NB4 (cell line): ENCODE results near the gene KRTAP5-2.

Source experiments
- POLR2A ChIP-seq: IDR thresholded peaks from 2 replicates; pipeline ENCODE4 v1.6.1; 2011; ENCODE audit warnings: mild to moderate bottlenecking; ENCODE audit not compliant: insufficient read length; ENCODE audit errors: extremely low read depth
- TF ChIP-seq, protein P1 (sequence below): IDR thresholded peaks from one replicate; pipeline ENCODE4 v1.5.1; 2012; ENCODE audit warnings: low read depth, low read length
- TF ChIP-seq, protein P2 (sequence below): IDR thresholded peaks from 2 replicates; pipeline ENCODE4 v1.6.1; 2011; ENCODE audit warnings: low read depth, low read length

DNA sequence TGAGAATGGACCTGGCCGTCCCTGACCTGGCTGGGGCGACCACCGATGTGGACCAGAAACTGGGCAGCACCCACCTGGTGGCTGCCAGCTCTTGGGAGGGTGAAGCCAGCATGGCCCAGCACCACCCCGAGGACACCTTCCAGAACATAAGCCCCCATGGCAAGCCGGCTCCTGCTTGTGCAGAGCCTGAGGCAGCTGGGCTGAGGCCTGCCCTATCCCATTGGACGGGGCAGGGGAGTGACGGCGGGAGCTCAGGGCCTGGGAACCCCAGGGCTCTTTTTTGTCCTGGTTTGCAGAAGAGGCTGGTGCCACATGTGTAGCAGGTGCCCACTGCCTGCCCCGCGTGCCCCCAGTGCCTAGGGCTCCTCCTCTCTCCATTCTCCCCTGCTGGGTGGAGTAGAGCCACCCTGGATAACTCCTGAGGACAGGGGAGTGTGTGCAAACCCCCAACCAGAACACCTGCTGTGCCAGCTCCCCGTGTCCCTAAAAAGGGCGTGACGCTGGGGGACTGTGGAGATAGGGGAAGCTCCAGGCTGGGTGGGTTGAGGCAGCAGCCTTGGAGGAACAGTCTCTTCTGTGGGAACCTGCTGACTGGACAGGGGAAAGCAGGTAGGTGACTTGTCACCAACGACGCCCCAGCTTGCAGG, 38.0 kb downstream of the KRTAP5-2 start:
- TF ChIP-seq, protein P1, sequence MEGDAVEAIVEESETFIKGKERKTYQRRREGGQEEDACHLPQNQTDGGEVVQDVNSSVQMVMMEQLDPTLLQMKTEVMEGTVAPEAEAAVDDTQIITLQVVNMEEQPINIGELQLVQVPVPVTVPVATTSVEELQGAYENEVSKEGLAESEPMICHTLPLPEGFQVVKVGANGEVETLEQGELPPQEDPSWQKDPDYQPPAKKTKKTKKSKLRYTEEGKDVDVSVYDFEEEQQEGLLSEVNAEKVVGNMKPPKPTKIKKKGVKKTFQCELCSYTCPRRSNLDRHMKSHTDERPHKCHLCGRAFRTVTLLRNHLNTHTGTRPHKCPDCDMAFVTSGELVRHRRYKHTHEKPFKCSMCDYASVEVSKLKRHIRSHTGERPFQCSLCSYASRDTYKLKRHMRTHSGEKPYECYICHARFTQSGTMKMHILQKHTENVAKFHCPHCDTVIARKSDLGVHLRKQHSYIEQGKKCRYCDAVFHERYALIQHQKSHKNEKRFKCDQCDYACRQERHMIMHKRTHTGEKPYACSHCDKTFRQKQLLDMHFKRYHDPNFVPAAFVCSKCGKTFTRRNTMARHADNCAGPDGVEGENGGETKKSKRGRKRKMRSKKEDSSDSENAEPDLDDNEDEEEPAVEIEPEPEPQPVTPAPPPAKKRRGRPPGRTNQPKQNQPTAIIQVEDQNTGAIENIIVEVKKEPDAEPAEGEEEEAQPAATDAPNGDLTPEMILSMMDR = no peak
- TF ChIP-seq, protein P2, sequence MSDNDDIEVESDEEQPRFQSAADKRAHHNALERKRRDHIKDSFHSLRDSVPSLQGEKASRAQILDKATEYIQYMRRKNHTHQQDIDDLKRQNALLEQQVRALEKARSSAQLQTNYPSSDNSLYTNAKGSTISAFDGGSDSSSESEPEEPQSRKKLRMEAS = no peak
- TF ChIP-seq POLR2A = no peak
